RWPE1 (cell line): ENCODE results near the gene C1orf159.

ENCODE experiments used
- CTCF ChIA-PET: fragments of 350-600 bp; sonication (Branson Sonifier 250); formaldehyde crosslinking; extraction: SDS; loops from one replicate; lab custom pipeline; 2021; lab: Yijun Ruan, JAX
- POLR2A ChIA-PET: fragments of 400-600 bp; formaldehyde crosslinking; extraction: SDS; loops from one replicate; lab custom pipeline; 2020; ENCODE audit warnings: antibody characterized with exemption; ENCODE audit not compliant: low non-redundant PET; lab: Yijun Ruan, JAX
- DNase-seq: peaks from one replicate; pipeline ENCODE4 v3.0.0; 2012; ENCODE audit warnings: low spot score
- H3K27ac ChIP-seq: fragments of 450-650 bp; 2 replicates; pipeline ENCODE4 v1.5.1; 2017
- TF ChIP-seq, protein P1 (sequence below): fragments of 450-650 bp; conservative IDR thresholded peaks from 2 replicates; pipeline ENCODE4 v1.5.1; 2017; ENCODE audit warnings: low read depth, mild to moderate bottlenecking

C1orf159 gene

DNA sequence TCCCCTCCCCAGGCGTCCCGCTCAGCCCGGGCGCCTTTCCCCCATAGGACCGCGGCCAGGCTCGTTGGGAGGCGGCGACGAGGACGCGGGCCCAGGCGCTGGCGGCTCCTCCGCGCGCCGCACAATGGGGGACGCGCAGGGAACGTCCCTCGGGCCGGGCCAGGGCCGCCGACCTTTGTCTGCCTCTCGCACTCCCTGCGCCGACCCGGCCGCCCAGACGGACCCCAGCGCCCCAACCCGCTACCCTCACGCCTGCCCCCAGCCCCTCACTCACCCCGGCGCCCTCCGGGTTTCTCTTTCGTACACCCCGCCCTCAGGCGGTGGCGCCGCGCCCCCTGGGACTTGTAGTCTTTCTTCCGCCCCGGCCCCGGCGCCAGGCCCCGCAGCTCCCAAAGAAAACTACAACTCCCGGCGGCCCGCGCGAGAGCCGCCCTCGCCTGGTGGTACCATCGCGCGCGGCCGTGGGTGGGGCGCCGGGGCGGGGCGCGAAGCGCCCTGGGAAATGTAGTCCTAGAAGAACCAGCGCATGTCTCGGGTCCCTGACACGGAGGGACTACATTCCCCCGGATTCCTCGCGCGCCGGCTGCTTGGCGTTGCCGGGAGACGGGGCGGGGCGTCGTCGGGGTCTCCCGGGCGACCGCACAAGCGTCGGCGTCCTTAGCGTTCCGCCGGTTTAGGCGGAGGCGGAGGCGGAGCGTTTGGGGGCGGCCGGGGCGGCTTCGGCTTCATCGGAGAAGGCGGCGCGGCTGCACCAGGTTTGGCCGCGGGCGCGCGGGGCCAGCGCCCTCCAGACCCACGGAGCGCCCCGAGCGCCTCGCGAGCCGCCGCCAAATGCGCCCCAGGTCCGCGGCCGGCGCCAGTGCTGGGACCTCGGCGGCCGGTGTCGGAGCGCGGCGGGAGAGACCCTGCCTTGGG lies at the start of gene C1orf159:
C1orf159 (minus strand) TSS at position 304 of the 915 bp plus-strand sequence. CDS start 24,546 bp downstream, outside the sequence.
- TF ChIP-seq, protein P1, sequence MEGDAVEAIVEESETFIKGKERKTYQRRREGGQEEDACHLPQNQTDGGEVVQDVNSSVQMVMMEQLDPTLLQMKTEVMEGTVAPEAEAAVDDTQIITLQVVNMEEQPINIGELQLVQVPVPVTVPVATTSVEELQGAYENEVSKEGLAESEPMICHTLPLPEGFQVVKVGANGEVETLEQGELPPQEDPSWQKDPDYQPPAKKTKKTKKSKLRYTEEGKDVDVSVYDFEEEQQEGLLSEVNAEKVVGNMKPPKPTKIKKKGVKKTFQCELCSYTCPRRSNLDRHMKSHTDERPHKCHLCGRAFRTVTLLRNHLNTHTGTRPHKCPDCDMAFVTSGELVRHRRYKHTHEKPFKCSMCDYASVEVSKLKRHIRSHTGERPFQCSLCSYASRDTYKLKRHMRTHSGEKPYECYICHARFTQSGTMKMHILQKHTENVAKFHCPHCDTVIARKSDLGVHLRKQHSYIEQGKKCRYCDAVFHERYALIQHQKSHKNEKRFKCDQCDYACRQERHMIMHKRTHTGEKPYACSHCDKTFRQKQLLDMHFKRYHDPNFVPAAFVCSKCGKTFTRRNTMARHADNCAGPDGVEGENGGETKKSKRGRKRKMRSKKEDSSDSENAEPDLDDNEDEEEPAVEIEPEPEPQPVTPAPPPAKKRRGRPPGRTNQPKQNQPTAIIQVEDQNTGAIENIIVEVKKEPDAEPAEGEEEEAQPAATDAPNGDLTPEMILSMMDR: no peak
- peak within 1 kb of the TSS; percentile 70 for H3K27ac ChIP-seq
- ChIA-PET POLR2A (no interaction called here), CTCF (interaction anchor here (0.7 kb wide), 1 partner anchor 184 kb away, joined by 5 read pairs; no protein-coding TSS in a partner anchor)
- DNase-seq: peak; percentile 97

DNA sequence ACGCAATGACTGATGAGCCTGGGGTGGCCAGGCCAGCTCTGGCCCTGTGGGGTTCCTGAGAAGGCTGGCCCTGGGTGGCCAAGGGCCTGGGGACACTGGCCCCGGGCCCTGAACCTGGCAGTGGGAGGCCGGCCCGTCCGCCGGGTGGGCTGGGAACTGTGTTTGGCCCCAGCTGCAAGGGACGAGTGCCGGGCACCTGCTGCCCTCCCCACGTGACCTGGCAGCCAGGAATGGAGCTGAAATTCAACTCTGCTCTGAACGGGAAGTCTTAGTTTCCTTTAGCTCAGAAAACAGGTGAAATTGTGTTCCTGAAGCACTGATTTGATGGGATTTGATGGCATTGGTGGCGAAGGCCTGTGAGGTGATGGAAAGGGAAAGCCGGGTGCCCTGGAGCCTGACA lies 49.6 kb upstream of the C1orf159 start:
- no peak overlapping the region for H3K27ac ChIP-seq
- TF ChIP-seq, protein P1: no peak
- no peak for DNase-seq
- CTCF ChIA-PET: interaction anchor here (0.6 to 1.6 kb wide), 6 partner anchors 23 to 500 kb away, joined by 3 to 9 read pairs (median 4); no protein-coding TSS in a partner anchor
- POLR2A ChIA-PET: no interaction called here

DNA sequence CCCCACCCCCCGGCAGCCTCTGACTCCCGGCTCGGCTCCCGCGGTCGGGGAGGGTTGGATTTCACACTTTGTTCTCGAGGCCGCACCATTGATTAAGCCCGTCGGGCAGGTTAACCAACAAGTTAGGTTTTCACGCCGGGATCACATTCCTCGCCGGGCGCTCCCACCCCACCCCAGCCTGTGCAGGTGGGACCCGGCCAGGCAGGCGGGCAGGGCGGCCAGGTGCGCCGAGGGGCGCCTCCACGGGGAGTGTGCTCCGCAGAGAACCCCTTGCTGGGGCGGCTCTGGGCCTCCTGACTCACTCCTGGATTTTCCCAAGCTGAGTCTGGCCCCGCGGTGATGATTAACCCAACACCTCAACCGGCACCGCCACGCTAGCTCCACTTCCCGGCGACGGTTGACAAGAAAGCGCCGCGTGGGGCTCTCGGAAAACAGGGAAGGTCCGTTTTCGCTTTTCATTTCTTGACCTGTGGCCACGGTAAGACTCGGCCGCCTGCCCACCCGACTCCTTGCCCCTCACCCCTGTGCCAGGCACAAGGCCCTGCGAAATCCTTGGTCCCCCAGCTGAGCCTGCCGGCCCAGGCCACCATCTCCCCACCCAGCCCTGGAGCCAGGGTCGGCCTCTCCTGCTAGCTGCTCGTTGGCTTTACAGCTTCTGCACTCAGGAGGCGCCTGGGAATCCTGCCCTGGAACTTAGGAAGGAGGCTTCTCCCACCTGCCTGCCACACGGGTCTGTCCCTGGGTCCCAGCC lies 49.0 kb upstream of the C1orf159 start:
- no peak overlapping the region for H3K27ac ChIP-seq
- CTCF ChIA-PET: interaction anchor here (0.6 to 1.6 kb wide), 4 partner anchors 22 to 501 kb away, joined by 3 to 9 read pairs (median 4); no protein-coding TSS in a partner anchor
- DNase-seq: peak; percentile 85
- TF ChIP-seq, protein P1: no peak
- POLR2A ChIA-PET: no interaction called here

GRCh38 chr1:1164361-1164700 lies 48.4 kb upstream of the C1orf159 start:
- H3K27ac ChIP-seq: no peak overlapping the region

DNA sequence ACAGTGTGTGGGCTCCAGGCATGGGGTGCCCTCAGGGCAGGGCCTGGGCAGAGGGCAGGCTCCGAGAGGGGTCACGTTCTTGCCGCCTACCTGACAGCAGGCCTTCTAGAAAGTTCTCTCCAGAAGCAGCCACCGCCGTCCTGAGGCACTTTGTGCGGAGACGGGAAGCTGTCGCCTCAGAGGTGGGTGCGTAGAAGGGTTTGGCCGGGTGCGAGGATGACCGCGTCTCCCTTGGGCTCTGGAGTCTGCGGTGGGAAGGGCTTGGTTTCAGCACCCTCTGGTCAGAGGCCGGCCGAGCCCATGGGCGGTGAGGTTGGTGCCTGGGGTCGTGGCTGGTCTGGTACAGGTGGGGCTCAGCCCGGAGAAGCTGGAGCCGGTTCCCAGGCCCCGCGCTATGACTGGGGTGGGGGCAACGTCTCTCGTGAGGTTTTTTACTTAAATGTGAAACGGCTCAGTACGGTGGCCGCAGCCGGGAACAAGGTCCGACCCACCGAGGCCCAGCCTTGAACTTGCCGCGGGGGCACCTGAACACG lies 47.7 kb upstream of the C1orf159 start:
- TF ChIP-seq, protein P1: no peak
- DNase-seq: no peak
- no peak overlapping the region for H3K27ac ChIP-seq
- CTCF ChIA-PET: interaction anchor here (0.6 to 4.6 kb wide), 4 partner anchors 15 to 181 kb away, joined by 3 to 26 read pairs (median 4); partner anchors contain the start of gene PERM1
- POLR2A ChIA-PET: no interaction called here

More at GRCh38 chr1:1164361-1164700, 48.4 kb upstream of the C1orf159 start:
- CTCF ChIA-PET: interaction anchor here (1.6 kb wide), 1 partner anchor 127 kb away, joined by 9 read pairs; no protein-coding TSS in a partner anchor
- POLR2A ChIA-PET: no interaction called here
- no peak for DNase-seq
- TF ChIP-seq, protein P1: no peak
